Renal cortex interstitium (tissue), 11 donors: Measurements from ENCODE around the gene ZNF804A. TPM values are rescaled to one million over a fixed set of nuclear protein-coding genes. Genes with fewer than 3 reads are reported as not detected.
"Not testable (repeated sequence)": the region's sequence is repeated elsewhere in the genome, so short reads cannot be mapped to it uniquely, and the experiment has no call there.

Experiments used
- DNase-seq, 11 donors: peaks; one replicate each; pipeline ENCODE4 v3.0.0-alpha.2; 2013; ENCODE audit warnings: low read depth in 9 of 11, low spot score in 4 of 11; ENCODE audit errors: extremely low read depth in 1 of 11
- polyA plus RNA-seq, 3 donors: library from polyadenylated mRNA; unstranded; fragments of 120-200 nt; gene quantifications; one replicate each; pipeline ENCODE4 v1.2.1, GENCODE V29; 2013; ENCODE audit not compliant: insufficient read length in 3 of 3

ZNF804A gene
- polyA plus RNA-seq, 3 donors, result 1.2 to 1.8 (median 1.3) TPM

DNA sequence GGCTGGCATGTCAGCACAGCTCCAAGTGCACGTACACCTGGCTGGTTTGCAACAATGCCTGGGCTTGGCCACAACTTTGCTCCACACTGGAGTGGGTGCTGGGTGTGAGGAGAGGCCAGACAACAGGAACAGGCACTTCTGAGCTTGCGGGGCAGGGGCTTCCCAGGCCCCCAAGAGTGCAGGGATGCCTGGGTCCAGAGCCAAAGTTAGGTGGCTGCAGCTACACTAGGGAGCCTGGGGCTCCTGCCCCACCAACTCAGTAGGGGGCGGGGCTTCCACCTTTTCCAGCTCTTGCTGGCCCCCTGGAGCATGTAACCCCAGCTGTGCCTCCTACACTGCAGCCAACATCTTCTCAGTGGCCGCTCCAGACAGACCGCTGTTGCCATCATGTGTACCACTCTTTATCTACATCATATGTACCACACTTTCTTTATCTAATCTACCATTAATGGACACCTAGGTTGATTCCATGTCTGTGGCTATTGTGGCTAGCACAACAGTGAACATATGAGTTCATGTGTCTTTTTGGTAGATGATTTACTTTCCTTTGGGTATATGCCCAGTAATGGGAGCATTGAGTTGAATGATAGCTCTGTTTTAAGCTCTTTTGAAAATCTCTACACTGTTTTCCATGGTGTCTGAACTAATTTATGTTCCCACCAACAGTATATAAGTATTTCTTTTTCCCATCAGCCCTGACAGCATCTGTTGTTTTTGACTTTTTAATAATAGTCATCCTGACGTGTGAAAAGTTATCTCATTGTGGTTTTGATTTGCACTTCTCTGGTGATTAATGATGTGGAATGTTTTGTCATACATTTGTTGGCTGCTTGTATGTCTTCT is 87.9 kb downstream of the ZNF804A start:
- DNase-seq, result no peak

DNA sequence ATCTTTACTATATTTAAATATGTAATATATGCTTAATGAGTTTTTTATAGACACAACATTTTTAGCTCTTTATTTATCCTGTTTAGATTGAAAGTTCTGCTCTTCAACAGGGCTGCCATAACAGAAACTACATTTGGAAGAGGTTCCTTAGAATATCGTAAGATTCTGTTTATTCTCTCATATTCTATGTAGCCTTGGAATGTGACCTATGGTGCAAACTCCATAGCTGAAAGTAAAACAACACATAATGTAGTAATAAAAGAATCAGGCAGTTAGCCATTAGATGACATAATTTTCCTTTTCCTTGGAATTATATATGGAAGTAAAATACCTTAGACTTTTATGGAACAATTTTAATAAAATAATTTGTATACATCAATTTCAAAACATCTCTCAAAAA is 91.3 kb downstream of the ZNF804A start:
- DNase-seq, result no peak

DNA sequence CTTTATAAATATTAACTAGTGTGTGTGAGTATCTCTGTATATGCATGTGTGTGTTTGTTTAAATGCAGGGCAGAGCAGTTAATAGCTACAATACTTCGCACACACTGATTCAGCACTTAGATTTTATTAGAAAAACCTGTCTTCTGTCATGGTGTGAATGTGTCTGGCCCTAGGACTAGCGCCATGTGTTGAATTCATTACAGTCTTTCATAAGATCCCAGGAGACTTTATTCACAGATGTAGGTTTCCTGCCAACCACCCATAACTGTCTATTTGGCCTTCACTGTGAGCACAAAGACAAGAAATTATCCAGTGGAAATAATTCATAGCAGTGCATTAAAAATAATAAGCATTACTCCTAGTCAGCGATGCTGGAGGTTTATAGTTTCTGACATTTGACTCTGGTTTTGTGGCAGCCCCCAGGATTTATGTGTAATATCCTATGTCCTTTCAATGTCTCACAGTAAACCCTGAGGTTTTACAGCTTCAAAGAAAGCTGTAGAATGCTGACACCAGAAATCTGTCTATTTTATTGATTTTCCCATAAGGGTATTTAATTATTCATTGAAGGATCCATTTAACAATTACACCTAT is 93.9 kb downstream of the ZNF804A start:
- peak in 6 of 11 donors; percentile 0 to 17 (median 10) for DNase-seq

DNA sequence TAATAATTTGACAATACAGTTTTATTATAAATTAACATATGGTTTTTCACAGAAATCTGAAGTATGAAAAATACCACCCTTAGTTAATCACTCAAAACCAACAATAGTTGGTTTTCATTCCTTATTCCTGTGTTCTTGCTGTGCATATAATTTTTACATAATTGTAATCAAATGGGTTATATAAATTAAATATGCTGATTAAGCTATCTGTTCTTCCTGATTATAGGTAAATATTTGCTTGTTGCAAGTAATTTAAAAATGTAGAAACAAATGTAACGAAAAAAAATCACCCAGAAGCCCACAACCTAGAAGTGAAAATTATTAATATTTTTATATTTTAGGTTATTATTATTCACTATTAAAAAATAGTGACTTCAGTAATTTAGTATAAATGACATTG is 98.3 kb downstream of the ZNF804A start:
- DNase-seq, result no peak

DNA sequence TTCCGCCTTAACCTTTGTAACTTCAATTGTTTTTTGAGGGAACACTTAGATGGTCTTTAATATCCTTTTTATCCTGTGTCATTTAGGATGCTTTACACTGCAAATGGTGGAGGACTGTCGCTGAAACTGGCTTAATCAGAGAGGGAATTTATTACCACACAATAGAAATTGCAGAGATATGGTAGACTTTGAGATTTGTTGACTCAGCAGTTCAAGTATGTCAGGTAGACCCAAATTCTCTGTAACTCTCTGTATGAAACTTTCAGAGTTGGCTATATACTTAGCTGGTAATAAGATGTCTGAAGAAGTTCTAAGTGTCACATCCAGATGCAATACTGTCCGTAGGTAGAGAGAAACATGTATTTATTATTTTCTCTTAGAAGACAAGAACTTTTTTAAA is 100.1 kb downstream of the ZNF804A start:
- DNase-seq, result no peak

DNA sequence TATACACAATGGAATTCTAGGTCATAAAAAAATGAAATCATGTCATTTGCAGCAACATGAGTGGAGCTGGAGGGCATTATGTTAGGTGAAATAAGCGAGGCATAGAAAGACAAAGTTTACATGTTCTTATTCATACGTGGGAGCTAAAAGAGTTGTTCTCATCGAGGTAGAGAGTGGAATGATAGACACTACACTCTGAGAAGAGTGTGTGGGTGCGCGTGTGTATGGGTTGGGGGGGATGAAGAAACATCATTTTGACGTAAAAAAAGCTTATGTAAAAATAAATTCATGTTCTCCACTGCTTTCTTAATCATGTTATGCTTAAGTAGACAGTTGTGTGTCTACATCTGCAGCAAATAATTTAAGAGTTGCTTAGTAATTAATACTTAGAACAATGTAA is 123.6 kb downstream of the ZNF804A start:
- no peak for DNase-seq

DNA sequence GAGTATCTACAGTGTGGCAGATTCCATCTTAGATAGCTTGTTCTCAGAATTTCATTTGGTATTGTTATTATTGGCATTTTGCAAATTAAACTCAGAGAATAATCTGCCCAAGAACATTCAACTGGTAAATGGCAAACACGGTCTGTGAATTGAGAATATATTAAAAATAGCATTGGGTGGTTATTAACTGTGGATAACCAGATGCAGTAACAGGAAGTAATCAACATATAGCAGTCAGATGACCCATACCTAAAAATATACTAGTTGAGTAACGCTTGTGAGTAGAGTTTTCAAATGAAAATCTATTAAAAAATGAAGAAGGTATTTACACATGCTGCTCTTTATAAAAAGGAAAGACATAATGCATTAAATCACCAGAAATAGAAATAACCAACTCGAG is 129.5 kb downstream of the ZNF804A start:
- no peak for DNase-seq

DNA sequence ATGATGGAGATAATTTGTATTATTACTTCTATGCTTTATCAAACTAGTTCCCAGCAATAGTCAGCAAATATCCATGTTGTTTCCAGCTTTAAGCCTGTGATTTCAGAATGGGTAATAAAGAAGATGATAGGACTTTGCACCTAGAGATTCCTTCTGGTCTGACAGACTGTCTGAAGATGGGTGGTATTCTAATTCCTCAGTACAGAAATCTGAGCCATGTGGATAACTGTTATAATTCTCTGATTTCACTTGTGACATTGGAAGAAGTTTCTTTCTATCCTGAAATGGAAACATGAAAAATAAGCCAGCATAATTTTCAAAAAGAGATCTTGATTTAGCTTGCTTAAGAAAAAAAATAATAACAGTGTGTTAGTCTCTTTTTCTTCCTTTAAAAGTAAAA is 130.1 kb downstream of the ZNF804A start:
- no peak for DNase-seq

DNA sequence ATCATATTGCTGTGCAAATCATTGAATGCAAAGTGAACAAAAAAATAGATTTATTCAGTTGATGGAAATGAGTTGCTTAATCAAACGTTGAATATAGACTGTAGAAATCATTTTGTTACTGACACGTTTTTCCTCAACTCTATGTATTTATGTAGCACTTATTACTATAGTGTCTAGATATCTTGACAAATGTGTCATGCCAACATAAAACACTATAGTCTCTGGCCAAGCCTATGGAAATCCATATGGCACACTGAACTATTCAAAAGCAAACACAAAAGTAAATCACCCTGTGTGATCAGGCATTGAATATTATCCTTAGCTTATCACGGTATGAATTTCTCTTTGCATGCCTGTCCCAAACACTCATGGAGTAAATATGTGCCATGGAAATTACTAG is 131.3 kb downstream of the ZNF804A start:
- no peak for DNase-seq

DNA sequence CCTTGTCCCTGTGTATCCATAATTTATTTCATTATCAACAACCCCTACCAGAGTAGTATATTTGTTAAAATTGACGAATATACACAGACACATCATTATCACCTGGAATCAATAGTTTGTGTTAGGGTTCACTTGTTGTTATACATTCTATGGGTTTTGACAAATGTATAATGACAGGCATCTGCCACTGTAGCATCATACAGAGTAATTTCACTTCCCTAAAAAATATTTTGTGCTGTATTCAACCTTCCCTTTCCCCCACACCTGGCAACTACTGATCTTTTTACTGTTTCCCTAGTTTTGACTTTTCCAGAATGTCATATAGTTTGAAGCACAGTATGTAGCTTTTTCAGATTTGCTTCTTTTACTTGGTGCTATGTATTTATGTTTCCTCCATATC is 132.0 kb downstream of the ZNF804A start:
- DNase-seq, result no peak

DNA sequence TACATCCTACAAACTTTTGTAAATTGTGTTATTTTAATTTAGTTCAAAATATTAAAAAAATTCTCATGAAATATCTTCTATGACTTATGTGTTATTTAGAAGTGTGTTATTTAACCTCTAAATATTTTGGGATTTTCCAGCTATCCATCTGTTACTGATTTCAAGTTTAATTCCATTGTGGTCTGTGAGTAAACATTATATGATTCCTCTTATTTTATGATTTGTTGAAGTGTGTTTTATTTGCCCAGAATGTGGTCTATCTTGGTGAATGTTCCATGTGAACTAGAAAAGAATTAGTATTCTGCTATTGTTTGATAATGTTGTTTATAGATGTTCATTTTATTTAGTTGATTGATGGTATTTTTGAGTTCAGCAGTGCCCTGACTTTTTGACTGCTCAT is 136.0 kb downstream of the ZNF804A start:
- DNase-seq, result no peak

DNA sequence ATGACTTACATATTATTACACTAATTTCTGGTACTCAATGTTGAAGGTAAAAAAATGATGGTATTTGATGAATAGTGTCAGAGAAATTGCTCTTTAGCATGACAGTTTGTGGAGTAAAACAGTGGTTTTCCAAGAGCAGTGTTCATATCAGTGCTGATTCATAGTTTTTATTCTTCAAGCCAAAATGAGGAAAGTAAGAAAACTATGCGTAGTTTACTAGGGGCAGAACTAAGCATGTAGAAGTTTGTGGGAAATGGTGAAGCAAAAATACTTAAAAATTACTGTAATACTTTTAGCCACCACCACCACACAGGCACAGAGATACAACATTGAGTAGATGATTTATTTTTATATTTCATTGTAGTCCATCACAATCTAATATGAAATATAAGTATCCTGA is 137.3 kb downstream of the ZNF804A start:
- no peak for DNase-seq

DNA sequence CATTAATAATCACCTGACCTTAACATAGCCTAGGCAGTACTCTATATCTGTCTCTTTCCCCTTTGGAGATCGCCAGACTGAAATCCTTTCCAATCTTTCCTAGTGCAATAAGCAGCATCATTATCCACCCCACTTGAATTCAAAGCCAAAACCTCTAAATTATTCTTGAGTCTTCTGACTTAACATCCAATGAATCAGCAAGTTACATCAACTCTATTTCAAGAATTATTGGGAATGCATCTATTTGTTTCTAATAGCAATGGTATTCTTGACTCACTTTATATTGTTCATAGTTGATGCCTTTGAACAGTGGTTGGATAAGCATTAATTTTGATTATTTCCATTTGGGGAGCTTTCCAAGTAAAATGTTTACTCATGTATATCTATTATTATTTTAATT is 144.8 kb downstream of the ZNF804A start:
- no peak for DNase-seq

DNA sequence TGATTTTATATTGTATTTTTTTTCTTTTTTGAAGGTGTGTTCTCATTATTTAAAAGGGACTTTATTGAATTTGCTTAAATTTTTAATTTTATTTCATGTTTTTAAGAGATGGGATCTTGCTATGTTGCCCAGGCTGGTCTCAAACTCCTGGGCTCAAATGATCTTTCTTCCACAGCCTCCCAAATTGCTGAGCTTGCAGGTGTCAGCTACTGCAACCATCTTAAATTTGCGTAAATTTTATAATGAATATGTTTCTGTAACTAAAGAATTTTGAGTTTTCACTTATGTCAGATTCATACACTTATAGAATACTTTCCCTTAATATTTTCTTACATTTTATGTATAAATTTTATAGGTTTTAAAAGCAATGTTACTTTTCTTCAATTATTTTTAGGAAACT is 157.8 kb downstream of the ZNF804A start:
- DNase-seq, result no peak

DNA sequence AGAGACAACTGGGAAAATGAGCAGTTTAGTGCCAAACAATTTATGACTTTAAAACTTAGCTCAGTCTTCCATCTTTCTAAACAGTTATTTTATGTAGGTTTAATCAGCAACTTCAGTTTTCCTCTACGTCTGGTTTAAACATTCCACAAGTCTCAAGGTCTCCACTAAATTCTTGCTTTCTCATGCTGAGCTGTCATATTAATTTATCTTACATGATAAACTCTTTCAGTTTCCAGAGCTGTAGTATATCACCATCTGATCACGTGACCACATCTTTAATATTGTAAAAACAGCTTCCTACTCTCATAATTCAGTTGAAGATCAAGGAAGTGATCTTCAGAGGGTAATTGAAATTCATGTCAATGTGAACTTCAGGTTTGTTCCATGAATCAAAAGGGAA is 158.6 kb downstream of the ZNF804A start:
- DNase-seq, result peak in 1 of 11 donors; percentile 0

DNA sequence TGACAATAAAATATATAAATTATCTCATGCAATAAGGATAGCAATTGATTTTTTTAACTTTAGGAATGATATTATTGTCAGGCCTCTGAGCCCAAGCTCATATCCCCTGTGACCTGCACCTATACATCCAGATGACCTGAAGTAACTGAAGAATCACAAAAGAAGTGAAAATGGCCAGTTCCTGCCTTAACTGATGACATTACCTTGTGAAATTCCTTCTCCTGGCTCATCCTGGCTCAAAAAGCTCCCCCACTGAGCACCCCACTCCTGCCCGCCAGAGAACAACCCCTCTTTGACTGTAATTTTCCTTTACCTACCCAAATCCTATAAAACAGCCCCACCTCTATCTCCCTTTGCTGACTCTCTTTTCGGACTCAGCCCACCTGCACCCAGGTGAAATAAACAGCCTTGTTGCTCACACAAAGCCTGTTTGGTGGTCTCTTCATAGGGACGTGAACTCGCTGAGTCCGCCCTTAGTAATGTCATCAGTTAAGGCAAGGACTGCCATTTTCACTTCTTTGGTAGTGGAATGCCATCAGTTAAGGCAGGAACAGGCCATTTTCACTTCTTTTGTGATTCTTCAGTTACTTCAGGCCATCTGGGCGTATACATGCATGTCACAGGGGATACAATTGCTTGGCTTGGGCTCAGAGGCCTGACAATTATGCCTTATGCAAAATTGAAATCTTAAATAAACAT is 161.4 kb downstream of the ZNF804A start:
- not testable (repeated sequence) for DNase-seq

DNA sequence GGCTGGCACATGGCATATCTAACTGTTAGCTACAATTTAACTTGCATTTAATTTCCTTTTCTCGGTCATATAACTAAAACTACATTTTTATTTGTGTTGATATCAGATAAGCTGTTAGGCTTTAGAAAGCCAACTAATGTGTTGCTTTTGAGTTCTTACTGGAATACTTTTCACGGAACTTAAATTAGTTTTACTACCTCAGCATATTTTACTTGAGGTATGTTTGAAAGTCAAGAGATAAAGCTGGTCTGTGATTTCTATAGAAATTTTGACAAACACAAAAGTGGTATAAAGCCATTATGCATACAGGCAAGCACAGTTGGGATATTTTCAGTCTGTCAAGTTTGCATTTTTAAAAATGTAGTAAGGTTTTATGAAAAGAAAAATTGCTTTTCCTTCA is 162.6 kb downstream of the ZNF804A start:
- DNase-seq, result no peak

DNA sequence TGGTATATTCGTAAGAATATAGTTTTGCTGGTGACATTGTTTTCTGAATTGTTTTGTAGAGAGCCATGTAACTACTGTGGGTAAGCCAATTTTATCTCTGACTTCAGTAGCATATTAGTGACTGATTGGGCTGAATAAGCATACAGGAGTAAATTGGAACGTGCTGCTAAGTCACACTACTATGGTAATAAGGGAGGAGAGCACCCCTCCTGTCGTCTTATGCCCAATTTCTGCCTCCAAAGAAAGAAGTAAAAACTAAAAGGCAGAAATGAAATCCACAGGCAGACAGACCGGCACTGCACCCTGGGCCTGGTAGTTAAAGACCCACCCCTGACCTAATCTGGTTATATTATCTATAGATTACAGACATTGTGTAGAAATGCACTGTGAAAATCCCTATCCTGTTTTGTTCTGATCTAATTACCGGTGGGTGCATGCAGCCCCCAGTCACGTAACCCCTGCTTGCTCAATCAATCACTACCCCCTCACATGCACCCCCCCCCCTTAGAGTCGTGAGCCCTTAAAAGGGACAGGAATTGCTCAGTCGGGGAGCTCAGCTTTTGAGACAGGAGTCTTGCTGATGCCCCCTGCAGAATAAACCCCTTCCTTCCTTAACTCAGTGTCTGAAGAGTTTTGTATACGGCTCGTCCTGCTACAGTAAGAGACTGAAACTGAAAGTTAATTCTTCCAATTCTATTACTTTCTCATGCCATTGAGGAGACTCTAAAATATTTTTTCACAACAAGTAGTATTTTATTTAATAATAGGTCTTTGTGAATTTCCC is 167.0 kb downstream of the ZNF804A start:
- DNase-seq, result no peak

DNA sequence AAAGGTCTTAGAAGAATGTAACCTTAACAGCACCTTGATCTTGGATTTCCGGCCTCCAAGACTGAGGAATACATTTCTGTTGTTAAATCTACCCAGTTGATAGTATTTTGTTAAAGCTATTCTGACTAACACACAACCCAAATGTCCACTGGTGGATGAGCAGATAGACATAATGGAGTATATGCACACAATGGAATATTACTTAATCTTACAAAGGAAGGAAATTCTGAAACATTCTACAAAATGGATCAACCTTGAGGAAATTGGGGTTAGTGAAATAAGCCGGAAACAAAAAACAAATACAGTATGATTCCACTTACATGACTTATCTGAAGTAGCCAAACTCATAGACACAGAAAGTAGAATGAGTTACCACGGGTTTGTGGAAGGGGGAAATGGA is 168.7 kb downstream of the ZNF804A start:
- DNase-seq, result no peak

DNA sequence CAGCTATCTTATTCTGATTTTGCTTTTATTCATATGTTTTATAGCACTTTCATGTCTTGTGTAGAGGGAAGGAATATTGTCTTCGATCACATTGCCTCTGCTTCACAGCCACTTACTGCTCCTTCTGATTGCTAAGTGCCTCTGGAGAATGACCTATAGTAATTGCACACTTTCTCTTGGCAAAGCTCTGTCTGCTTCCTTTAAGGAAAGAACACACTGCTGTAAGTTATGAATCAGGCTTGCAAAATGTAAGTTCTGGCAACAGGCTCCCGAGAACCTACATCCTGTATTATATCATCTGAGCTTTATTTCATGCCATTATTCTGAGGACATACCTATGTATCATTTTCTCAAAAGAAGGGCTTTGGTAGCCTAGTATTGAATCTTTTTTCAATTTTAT is 170.7 kb downstream of the ZNF804A start:
- no peak for DNase-seq
